ENCODE data around the gene ZNF652.
"Not testable (repeated sequence)": the region's sequence is repeated elsewhere in the genome, so short reads cannot be mapped to it uniquely, and the experiment has no call there.

Gene ZNF652

GRCh38 chr17:49298371-49298976, 63.6 kb downstream of the ZNF652 start:
- no peak for DNase-seq

- no peak for DNase-seq
Measured at GRCh38 chr17:49297141-49297540, 64.9 kb downstream of the ZNF652 start.

- no peak for DNase-seq
Measured at GRCh38 chr17:49294122-49294521, 67.9 kb downstream of the ZNF652 start.

GRCh38 chr17:49292901-49293300, 69.1 kb downstream of the ZNF652 start:
- no peak for DNase-seq

GRCh38 chr17:49291929-49292328, 70.1 kb downstream of the ZNF652 start:
- no peak for DNase-seq

GRCh38 chr17:49290690-49291359, 71.2 kb downstream of the ZNF652 start:
- peak; percentile 71 to 72 for DNase-seq

GRCh38 chr17:49288388-49288787, 73.7 kb downstream of the ZNF652 start:
- DNase-seq = no peak

- no peak for DNase-seq
Measured at GRCh38 chr17:49287481-49287880, 74.6 kb downstream of the ZNF652 start.

- DNase-seq = not testable (repeated sequence)
Measured at GRCh38 chr17:49286261-49286973, 75.6 kb downstream of the ZNF652 start.

- no peak for DNase-seq
Measured at GRCh38 chr17:49285716-49286115, 76.3 kb downstream of the ZNF652 start.

- no peak for DNase-seq
Measured at GRCh38 chr17:49280918-49281317, 81.1 kb downstream of the ZNF652 start.

- no peak for DNase-seq
Measured at GRCh38 chr17:49280061-49280460, 82.0 kb downstream of the ZNF652 start.

- DNase-seq = not testable (repeated sequence)
Measured at GRCh38 chr17:49279263-49280015, 82.6 kb downstream of the ZNF652 start.

- no peak for DNase-seq
Measured at GRCh38 chr17:49278076-49278475, 84.0 kb downstream of the ZNF652 start.

GRCh38 chr17:49277638-49278037, 84.4 kb downstream of the ZNF652 start:
- DNase-seq = no peak

- DNase-seq = not testable (repeated sequence)
Measured at GRCh38 chr17:49275981-49276380, 86.1 kb downstream of the ZNF652 start.

- DNase-seq = no peak
Measured at GRCh38 chr17:49269356-49269755, 92.7 kb downstream of the ZNF652 start.

- no peak for DNase-seq
Measured at GRCh38 chr17:49267912-49268311, 94.1 kb downstream of the ZNF652 start.

- no peak for DNase-seq
Measured at GRCh38 chr17:49266233-49266632, 95.8 kb downstream of the ZNF652 start.

GRCh38 chr17:49261540-49261939, 100.5 kb downstream of the ZNF652 start:
- not testable (repeated sequence) for DNase-seq

GRCh38 chr17:49260817-49261291, 101.2 kb downstream of the ZNF652 start:
- no peak for DNase-seq

GRCh38 chr17:49260011-49260816, 101.8 kb downstream of the ZNF652 start:
- DNase-seq = peak; percentile 78 to 79

All from Kasumi-1 (cell line).